Activated CD8-positive, alpha-beta memory T cell treated with anti-CD3 and anti-CD28 coated beads for 48 hours (primary cell): Measurements from ENCODE around the gene MYL7.

Experiments used
- DNase-seq, 3 experiments: peaks; one replicate each; pipeline ENCODE4 v3.0.0-alpha.2; 2020; ENCODE audit warnings: low read depth in 2 of 3, low spot score in 2 of 3

The MYL7 gene

GRCh38 chr7:44101966-44102845 is 38.9 kb downstream of the MYL7 start:
- DNase-seq = no peak

GRCh38 chr7:44101303-44101965 is 39.7 kb downstream of the MYL7 start:
- DNase-seq = no peak

- DNase-seq = no peak
These were observed 40.5 kb downstream of the MYL7 start for GRCh38 chr7:44100458-44101302.

DNA sequence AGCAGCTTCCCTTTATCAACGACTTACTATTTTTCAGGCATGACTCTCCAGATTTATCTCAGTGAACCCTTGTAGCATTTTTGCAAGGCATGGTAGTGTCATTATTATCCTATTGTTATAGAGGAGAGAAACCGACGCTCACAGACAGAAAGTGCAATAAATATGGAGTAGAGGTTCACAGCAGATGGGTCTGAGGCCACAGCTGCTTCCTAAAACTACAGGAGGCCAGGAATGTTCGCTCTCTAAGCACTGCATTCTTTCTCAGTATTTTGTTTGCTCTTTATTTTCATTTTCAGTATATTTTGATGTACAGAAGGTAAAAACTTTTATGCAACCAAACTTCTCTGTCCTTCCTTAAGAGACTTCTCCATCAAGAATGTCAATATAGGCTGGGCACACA is 41.5 kb downstream of the MYL7 start:
- no peak for DNase-seq

DNA sequence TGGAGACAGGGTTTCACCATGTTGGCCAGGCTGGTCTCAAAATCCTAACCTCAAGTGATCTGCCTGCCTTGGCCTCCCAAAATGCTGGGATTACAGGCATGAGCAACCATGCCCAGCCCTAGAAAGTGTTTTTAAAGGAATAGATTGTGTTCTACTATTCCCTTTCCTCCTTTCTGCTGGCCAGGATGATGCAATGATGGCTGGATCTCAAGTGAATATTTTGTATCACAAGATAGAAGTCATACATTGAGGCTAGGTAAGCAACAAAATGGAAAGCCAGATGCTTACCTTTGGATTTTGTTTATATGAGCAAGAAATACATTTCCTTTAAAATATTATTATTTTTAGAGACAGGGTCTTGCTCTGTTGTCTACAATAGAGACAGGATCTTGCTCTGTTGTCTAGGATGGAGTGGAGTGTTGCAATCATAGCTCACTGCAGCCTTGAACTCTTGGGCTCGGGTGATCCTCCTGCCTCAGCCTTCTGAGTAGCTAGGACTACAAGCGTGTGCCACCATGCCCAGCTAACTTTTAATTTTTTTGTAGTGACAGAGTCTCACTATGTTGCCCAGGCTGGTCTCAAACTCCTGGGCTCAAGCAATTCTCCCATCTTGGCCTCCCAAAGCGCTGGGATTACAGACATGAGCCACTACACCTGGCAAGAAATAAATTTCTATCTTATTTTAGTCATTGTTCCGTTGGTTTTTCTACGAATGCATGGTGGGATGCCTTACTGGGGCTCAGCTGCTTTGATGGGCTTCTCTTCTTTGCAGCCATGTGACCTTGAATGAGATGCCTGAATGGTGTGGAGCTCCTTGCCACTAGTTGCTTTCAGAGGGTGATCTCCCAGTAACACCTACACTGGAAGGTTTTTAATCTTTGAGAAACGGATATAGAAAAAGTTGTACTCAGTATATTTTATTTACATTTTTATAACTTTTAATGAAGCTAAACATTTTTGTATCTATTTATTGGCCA is 42.8 kb downstream of the MYL7 start:
- DNase-seq = no peak

GRCh38 chr7:44097064-44097932 is 43.8 kb downstream of the MYL7 start:
- DNase-seq = no peak

GRCh38 chr7:44096326-44096881 is 44.7 kb downstream of the MYL7 start:
- DNase-seq = no peak

DNA sequence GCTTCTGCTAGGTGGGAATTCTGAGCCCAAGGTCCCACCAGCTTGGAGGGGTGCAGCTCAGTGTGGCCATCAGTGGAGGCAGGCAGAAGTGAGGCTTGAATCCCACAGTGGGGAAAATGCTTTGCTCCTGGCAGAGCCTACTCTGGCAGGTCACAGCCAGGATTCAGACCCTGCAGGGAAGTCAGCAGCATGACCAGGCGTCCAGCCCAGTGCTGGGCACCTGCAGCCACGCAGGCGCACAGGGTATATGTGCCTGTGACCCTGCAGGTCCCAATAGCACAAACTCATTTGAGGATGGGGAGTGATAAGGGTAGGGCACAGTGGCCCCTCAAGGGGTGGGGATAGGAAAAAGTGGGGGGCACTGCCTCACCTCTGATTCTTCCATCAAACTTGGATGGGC is 45.4 kb downstream of the MYL7 start:
- no peak for DNase-seq

DNA sequence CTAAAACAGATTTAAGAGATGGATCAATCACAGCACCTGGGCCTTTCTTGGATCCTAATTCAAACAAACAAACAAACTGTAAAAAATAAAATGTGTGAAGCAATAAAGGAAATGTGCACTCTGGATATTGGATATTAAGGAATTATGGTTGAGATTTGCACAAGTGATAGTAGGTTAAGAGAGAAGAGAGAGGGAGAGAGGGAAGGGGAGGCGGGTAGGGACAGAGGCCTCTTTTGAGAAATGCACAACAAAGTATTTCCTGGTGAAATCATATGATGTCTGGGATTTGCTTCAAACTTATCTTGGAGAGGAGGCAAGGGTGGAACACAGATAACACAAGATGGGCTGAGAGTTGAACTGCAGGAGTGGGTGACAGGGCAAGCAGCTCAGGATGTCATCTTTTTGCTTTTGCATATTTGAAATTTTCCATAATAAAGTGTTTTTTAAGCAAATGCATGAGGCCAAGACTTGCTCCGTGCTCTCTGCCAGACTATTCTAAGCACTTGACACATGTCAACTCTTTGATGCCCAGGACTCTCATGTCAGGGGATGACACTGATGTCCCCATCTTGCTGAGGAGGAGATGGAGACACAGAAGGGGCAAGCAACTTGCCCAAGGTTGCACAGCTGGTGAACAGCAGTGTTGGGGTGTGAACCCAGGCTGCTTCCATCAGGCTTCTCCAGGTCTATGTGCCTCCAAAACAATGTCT is 46.1 kb downstream of the MYL7 start:
- no peak for DNase-seq

GRCh38 chr7:44094365-44094764 is 46.8 kb downstream of the MYL7 start:
- DNase-seq = no peak

GRCh38 chr7:44093102-44093641 is 48.0 kb downstream of the MYL7 start:
- DNase-seq = no peak
